ENCODE measurements around the gene HSD17B8. TPM values are rescaled to one million over a fixed set of nuclear protein-coding genes. Genes with fewer than 3 reads are reported as not detected.
A peak's percentile ranks its signal among the peaks of the same experiment; 100 is the strongest.

Gene HSD17B8
- total and polyA plus RNA-seq, 10 of the 15 experiments (the other 5 are each of a cell fraction or from before 2014, with no cell fraction given), result 3.1 to 54.3 (median 26.5) TPM

DNA sequence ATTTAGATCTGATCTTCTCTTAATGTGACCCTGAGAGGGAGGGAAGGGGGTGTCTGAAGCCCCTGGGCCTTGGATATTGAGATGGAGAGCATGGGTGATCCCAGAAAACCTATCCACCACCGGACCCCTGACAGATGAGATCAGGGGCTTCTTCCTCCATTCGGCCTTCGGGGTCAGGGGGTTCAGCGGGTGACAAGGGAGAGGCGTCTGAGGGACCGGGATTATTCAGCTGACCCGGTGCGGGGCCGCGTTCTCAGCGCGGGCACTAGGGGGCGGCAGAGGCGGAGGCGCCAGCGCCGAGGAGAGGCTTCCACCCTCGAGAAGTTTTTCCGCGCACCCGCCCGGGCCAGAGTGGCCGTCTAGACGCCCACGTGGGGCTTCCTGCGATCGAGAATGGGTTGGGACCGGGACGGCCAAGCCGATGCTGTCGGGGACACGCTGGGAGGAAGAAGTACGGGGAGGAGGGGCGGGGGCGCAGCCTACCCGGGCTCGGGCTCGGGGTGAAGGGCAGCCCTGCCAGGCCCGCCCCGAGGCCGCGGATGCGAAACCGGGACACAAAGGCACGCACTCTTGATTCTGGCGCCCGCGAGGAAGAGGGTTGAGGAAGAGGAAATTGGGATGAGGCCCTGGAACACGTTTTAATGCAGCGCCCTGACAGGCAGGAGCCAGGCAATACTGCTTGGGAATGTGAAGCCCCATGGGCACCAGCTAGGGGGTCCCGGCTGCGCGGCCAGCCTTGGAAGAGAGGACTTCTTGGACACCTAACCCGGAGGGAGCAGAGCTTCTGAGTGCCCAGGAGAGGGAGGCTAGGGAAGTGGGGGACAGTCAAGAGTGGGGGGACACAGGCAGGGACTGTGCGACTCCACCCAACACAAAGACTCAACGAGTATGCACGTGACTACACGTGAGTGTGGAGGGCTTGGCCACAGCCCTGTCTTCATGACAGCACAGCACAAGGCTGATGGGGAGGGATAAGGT is 42.8 kb upstream of the HSD17B8 start (continued):
- TF ChIP-seq, protein P1, sequence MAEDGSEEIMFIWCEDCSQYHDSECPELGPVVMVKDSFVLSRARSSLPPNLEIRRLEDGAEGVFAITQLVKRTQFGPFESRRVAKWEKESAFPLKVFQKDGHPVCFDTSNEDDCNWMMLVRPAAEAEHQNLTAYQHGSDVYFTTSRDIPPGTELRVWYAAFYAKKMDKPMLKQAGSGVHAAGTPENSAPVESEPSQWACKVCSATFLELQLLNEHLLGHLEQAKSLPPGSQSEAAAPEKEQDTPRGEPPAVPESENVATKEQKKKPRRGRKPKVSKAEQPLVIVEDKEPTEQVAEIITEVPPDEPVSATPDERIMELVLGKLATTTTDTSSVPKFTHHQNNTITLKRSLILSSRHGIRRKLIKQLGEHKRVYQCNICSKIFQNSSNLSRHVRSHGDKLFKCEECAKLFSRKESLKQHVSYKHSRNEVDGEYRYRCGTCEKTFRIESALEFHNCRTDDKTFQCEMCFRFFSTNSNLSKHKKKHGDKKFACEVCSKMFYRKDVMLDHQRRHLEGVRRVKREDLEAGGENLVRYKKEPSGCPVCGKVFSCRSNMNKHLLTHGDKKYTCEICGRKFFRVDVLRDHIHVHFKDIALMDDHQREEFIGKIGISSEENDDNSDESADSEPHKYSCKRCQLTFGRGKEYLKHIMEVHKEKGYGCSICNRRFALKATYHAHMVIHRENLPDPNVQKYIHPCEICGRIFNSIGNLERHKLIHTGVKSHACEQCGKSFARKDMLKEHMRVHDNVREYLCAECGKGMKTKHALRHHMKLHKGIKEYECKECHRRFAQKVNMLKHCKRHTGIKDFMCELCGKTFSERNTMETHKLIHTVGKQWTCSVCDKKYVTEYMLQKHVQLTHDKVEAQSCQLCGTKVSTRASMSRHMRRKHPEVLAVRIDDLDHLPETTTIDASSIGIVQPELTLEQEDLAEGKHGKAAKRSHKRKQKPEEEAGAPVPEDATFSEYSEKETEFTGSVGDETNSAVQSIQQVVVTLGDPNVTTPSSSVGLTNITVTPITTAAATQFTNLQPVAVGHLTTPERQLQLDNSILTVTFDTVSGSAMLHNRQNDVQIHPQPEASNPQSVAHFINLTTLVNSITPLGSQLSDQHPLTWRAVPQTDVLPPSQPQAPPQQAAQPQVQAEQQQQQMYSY (CRISPR knock-in tag; IDR thresholded peaks at IDR 0.05), result no peak
- peak; percentile 35 to 56; a peak in 3 of 4 replicates for TF ChIP-seq BHLHE40 (IDR thresholded peaks at IDR 0.05; ENCODE audit: borderline replicate concordance in 1 of 2, low read depth in 2 of 2, low read length in 1 of 2)
- peak; percentile 38; the same call in 1 of the 2 replicates for TF ChIP-seq SMARCA5 (IDR thresholded peaks at IDR 0.05)
- TF ChIP-seq, protein P2, sequence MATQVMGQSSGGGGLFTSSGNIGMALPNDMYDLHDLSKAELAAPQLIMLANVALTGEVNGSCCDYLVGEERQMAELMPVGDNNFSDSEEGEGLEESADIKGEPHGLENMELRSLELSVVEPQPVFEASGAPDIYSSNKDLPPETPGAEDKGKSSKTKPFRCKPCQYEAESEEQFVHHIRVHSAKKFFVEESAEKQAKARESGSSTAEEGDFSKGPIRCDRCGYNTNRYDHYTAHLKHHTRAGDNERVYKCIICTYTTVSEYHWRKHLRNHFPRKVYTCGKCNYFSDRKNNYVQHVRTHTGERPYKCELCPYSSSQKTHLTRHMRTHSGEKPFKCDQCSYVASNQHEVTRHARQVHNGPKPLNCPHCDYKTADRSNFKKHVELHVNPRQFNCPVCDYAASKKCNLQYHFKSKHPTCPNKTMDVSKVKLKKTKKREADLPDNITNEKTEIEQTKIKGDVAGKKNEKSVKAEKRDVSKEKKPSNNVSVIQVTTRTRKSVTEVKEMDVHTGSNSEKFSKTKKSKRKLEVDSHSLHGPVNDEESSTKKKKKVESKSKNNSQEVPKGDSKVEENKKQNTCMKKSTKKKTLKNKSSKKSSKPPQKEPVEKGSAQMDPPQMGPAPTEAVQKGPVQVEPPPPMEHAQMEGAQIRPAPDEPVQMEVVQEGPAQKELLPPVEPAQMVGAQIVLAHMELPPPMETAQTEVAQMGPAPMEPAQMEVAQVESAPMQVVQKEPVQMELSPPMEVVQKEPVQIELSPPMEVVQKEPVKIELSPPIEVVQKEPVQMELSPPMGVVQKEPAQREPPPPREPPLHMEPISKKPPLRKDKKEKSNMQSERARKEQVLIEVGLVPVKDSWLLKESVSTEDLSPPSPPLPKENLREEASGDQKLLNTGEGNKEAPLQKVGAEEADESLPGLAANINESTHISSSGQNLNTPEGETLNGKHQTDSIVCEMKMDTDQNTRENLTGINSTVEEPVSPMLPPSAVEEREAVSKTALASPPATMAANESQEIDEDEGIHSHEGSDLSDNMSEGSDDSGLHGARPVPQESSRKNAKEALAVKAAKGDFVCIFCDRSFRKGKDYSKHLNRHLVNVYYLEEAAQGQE (IDR thresholded peaks at IDR 0.05; ENCODE audit: low read depth, low read length), result no peak
- no peak for TF ChIP-seq MEF2B (IDR thresholded peaks at IDR 0.05; ENCODE audit: partially characterized antibody, poor library complexity, severe bottlenecking)
- no peak for TF ChIP-seq ZNF384 (IDR thresholded peaks at IDR 0.05; ENCODE audit: borderline replicate concordance, low read depth, low read length)
- TF ChIP-seq SREBF2 (IDR thresholded peaks at IDR 0.05; ENCODE audit: low read length), result no peak
- peak; percentile 15 to 47; a peak in 1 of 4 replicates for TF ChIP-seq IKZF2 (IDR thresholded peaks at IDR 0.05)
- TF ChIP-seq CREB1 (IDR thresholded peaks at IDR 0.05; ENCODE audit: low read depth), result no peak
- no peak for TF ChIP-seq SIN3A (IDR thresholded peaks at IDR 0.05; ENCODE audit: low read depth, low read length)
- TF ChIP-seq, protein P3, sequence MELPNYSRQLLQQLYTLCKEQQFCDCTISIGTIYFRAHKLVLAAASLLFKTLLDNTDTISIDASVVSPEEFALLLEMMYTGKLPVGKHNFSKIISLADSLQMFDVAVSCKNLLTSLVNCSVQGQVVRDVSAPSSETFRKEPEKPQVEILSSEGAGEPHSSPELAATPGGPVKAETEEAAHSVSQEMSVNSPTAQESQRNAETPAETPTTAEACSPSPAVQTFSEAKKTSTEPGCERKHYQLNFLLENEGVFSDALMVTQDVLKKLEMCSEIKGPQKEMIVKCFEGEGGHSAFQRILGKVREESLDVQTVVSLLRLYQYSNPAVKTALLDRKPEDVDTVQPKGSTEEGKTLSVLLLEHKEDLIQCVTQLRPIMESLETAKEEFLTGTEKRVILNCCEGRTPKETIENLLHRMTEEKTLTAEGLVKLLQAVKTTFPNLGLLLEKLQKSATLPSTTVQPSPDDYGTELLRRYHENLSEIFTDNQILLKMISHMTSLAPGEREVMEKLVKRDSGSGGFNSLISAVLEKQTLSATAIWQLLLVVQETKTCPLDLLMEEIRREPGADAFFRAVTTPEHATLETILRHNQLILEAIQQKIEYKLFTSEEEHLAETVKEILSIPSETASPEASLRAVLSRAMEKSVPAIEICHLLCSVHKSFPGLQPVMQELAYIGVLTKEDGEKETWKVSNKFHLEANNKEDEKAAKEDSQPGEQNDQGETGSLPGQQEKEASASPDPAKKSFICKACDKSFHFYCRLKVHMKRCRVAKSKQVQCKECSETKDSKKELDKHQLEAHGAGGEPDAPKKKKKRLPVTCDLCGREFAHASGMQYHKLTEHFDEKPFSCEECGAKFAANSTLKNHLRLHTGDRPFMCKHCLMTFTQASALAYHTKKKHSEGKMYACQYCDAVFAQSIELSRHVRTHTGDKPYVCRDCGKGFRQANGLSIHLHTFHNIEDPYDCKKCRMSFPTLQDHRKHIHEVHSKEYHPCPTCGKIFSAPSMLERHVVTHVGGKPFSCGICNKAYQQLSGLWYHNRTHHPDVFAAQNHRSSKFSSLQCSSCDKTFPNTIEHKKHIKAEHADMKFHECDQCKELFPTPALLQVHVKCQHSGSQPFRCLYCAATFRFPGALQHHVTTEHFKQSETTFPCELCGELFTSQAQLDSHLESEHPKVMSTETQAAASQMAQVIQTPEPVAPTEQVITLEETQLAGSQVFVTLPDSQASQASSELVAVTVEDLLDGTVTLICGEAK (IDR thresholded peaks at IDR 0.05; ENCODE audit: borderline replicate concordance), result no peak
- TF ChIP-seq, protein P4, sequence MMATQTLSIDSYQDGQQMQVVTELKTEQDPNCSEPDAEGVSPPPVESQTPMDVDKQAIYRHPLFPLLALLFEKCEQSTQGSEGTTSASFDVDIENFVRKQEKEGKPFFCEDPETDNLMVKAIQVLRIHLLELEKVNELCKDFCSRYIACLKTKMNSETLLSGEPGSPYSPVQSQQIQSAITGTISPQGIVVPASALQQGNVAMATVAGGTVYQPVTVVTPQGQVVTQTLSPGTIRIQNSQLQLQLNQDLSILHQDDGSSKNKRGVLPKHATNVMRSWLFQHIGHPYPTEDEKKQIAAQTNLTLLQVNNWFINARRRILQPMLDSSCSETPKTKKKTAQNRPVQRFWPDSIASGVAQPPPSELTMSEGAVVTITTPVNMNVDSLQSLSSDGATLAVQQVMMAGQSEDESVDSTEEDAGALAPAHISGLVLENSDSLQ (IDR thresholded peaks at IDR 0.05), result peak; percentile 22; the same call in 1 of the 2 replicates
- no peak for TF ChIP-seq TAF1 (IDR thresholded peaks at IDR 0.05; ENCODE audit: borderline replicate concordance, low read depth, low read length)
- TF ChIP-seq NFXL1 (IDR thresholded peaks at IDR 0.05; ENCODE audit: borderline replicate concordance), result no peak
- TF ChIP-seq BRCA1 (IDR thresholded peaks at IDR 0.05; ENCODE audit: low read depth, low read length), result no peak
- no peak for TF ChIP-seq STAT3 (IDR thresholded peaks at IDR 0.05; ENCODE audit: low read depth, low read length)
